ENCODE results near the gene TIMM44. TPM values are rescaled to one million over a fixed set of nuclear protein-coding genes. Genes with fewer than 3 reads are reported as not detected.
"Not testable (repeated sequence)": the region's sequence is repeated elsewhere in the genome, so short reads cannot be mapped to it uniquely, and the experiment has no call there.

Gene TIMM44
- total RNA-seq, 1 experiment from 2014 or later = 50.5 TPM

- no peak for DNase-seq (ENCODE audit: low read depth)
Measured at GRCh38 chr19:7977021-7977722, 33.7 kb upstream of the TIMM44 start.

GRCh38 chr19:7976461-7976860 is 33.0 kb upstream of the TIMM44 start:
- DNase-seq (ENCODE audit: low read depth) = no peak

- no peak for DNase-seq (ENCODE audit: low read depth)
Measured at GRCh38 chr19:7975037-7975436, 31.6 kb upstream of the TIMM44 start.

- no peak for DNase-seq (ENCODE audit: low read depth)
Measured at GRCh38 chr19:7973883-7974282, 30.4 kb upstream of the TIMM44 start.

GRCh38 chr19:7971553-7972520 is 28.4 kb upstream of the TIMM44 start:
- no peak for DNase-seq (ENCODE audit: low read depth)

- peak; percentile 29 for DNase-seq (ENCODE audit: low read depth)
Measured at GRCh38 chr19:7970716-7971448, 27.4 kb upstream of the TIMM44 start.

- no peak for DNase-seq (ENCODE audit: low read depth)
Measured at GRCh38 chr19:7969555-7969939, 26.1 kb upstream of the TIMM44 start.

GRCh38 chr19:7968796-7969554 is 25.5 kb upstream of the TIMM44 start:
- no peak for DNase-seq (ENCODE audit: low read depth)

GRCh38 chr19:7968008-7968795 is 24.7 kb upstream of the TIMM44 start:
- no peak for DNase-seq (ENCODE audit: low read depth)

GRCh38 chr19:7965921-7966665 is 22.6 kb upstream of the TIMM44 start:
- DNase-seq (ENCODE audit: low read depth) = no peak

- no peak for DNase-seq (ENCODE audit: low read depth)
Measured at GRCh38 chr19:7965259-7965841, 21.9 kb upstream of the TIMM44 start.

GRCh38 chr19:7963566-7963965 is 20.1 kb upstream of the TIMM44 start:
- DNase-seq (ENCODE audit: low read depth) = no peak

- DNase-seq (ENCODE audit: low read depth) = no peak
Measured at GRCh38 chr19:7962644-7963268, 19.3 kb upstream of the TIMM44 start.

GRCh38 chr19:7961920-7962626 is 18.6 kb upstream of the TIMM44 start:
- DNase-seq (ENCODE audit: low read depth) = no peak

- DNase-seq (ENCODE audit: low read depth) = not testable (repeated sequence)
Measured at GRCh38 chr19:7961082-7961481, 17.6 kb upstream of the TIMM44 start.

- DNase-seq (ENCODE audit: low read depth) = no peak
Measured at GRCh38 chr19:7959211-7959610, 15.7 kb upstream of the TIMM44 start.

- DNase-seq (ENCODE audit: low read depth) = no peak
Measured at GRCh38 chr19:7955696-7956095, 12.2 kb upstream of the TIMM44 start.

- DNase-seq (ENCODE audit: low read depth) = no peak
Measured at GRCh38 chr19:7953576-7953975, 10.1 kb upstream of the TIMM44 start.
